Immature natural killer cell (primary cell): Measurements from ENCODE around the gene LRSAM1. TPM values are rescaled to one million over a fixed set of nuclear protein-coding genes. Genes with fewer than 3 reads are reported as not detected.
A peak's percentile ranks its signal among the peaks of the same experiment; 100 is the strongest.

Experiments used
- DNase-seq, 3 donors: peaks; one replicate each; pipeline ENCODE4 v3.0.0; 2022; ENCODE audit warnings: mixed read lengths in 1 of 3
- H3K27ac Mint-ChIP-seq, 6 donors: one replicate each; pipeline ENCODE4 v1.8.0; 2020; ENCODE audit warnings: mixed read lengths in 6 of 6, mild to moderate bottlenecking in 5 of 6, inconsistent platforms in 4 of 6, moderate library complexity in 3 of 6
- H3K27me3 Mint-ChIP-seq, 3 donors: one replicate each; pipeline ENCODE4 v1.8.0; 2020 to 2021; ENCODE audit warnings: low read depth in 3 of 3, mild to moderate bottlenecking in 3 of 3, mixed read lengths in 3 of 3, moderate library complexity in 3 of 3, inconsistent platforms in 1 of 3
- H3K36me3 Mint-ChIP-seq, 3 donors: one replicate each; pipeline ENCODE4 v1.8.0; 2020; ENCODE audit warnings: mixed read lengths in 3 of 3, inconsistent platforms in 2 of 3, mild to moderate bottlenecking in 2 of 3
- H3K4me1 Mint-ChIP-seq, 2 donors: one replicate each; pipeline ENCODE4 v1.8.0; 2020; ENCODE audit warnings: inconsistent platforms in 2 of 2, mild to moderate bottlenecking in 2 of 2, mixed read lengths in 2 of 2, moderate library complexity in 1 of 2
- H3K4me3 Mint-ChIP-seq, 5 donors: one replicate each; pipeline ENCODE4 v1.8.0; 2020; ENCODE audit warnings: mild to moderate bottlenecking in 5 of 5, mixed read lengths in 5 of 5, inconsistent platforms in 3 of 5, moderate library complexity in 3 of 5
- H3K9me3 Mint-ChIP-seq, 6 donors: one replicate each; pipeline ENCODE4 v1.8.0; 2020; ENCODE audit warnings: mild to moderate bottlenecking in 6 of 6, mixed read lengths in 6 of 6, inconsistent platforms in 4 of 6, moderate library complexity in 3 of 6
- polyA plus RNA-seq, 3 donors: library from polyadenylated mRNA; unstranded; fragments of 300-500 nt; fragmentation: Illumina TruSeq; gene quantifications; one replicate each; pipeline ENCODE4 v1.2.3, GENCODE V29; 2021

LRSAM1 gene
- polyA plus RNA-seq, 3 donors from 2014 or later, result 2.7 to 6.4 (median 4.4) TPM

- Mint-ChIP-seq H3K27me3 (peaks cover 0 to 3% (median 0%) of the 10 kb centered on the region in 3 donors), H3K4me3 (no peak overlapping the region), H3K27ac (no peak overlapping the region), H3K9me3 (peaks cover 0 to 18% (median 4%) of the 10 kb centered on the region in 6 donors), H3K36me3 (peaks cover 4 to 9% (median 9%) of the 10 kb centered on the region in 3 donors), H3K4me1 (no peaks in the 10 kb centered on the region)
- DNase-seq, result peak; percentile 12 to 41 (median 19)
Measured at GRCh38 chr9:127525401-127526188, 74.3 kb downstream of the LRSAM1 start.

DNA sequence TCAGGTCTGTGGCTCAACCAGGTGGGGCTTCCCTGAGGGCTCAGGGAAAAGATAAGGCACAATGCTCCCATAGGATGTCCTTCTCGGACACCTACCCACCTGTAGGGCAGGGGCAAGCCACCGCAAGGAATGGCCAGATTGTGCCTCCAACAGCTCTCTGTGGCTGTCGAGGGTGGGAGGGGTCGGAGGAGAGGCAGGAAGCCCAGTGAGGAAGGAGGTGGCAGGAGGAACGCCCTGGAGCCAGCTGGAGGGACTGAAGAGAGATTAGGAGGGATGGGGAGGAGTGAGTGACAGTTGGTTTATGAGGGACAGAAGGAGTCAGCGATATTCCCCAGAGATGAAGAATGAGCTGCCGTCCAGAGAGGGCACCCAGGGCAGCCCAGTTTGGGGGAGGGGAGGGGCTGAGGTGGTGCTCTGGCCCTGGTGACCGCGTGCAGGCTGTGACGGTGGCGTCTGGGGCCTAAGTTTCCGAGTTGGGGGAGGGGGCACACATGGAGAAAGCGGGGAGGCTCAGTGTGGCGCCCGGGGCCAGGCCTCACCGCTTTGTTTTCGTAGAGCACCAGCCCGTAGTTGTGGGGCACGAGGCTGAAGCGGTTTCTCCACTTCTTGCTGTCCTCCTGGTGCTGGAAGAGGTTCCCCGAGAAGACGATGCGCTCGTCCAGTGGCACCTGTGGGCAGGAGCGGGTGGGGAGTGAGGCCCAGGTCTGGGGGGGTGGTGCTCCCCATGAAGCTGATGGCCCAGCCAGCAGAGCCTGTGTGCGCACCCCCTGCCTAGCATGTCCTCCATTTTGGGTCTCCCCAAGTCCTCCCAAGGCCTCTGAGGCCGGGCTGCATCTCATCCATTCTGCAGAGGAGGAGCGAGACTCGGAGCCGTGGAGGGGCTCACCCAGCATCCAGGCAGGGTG, 75.6 kb downstream of the LRSAM1 start:
- no peak overlapping the region for H3K4me3 Mint-ChIP-seq
- no peak for DNase-seq
- H3K27me3 Mint-ChIP-seq, result peaks cover 0 to 3% (median 0%) of the 10 kb centered on the region in 3 donors
- no peak overlapping the region for H3K27ac Mint-ChIP-seq
- H3K36me3 Mint-ChIP-seq, result peaks cover 4 to 9% (median 9%) of the 10 kb centered on the region in 3 donors
- no peaks in the 10 kb centered on the region for H3K4me1 Mint-ChIP-seq
- peaks cover 0 to 18% (median 4%) of the 10 kb centered on the region in 6 donors for H3K9me3 Mint-ChIP-seq

DNA sequence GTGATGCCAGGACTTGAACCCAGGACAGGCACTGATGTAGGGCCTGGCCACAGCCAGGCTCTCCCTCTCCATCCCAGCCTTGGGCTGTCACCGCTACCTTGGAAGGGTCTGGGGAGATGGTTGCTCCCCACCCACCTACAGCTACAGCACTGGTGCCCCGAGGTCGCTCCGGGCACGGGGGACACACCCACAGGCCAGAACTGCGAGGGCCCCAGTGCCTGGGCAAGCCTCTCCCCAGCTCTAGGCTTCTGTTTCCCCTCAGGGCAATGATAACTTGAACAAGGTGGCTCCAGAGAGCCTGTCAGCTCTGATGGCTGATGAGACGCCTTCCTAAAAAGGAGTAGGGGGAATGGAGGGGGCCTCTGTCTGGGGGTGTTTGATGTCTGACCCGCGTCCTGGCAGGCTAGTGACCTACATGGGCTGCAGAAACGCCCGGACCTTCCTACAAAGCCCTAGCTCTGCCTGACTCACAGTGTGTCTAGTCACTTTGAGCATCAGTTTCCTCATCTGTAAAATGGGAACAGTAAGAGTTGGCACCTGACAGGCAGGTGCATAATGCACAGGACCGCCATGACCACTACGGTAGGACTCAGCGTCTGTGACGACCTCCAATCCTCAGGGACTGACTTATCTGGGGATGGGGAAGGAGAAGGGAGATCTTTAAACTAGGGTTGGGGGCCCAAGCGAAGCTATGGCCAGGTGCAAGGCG, 76.4 kb downstream of the LRSAM1 start:
- Mint-ChIP-seq H3K36me3 (peaks cover 4 to 9% (median 8%) of the 10 kb centered on the region in 3 donors), H3K27ac (no peak overlapping the region), H3K4me1 (no peaks in the 10 kb centered on the region), H3K27me3 (peaks cover 0 to 3% (median 0%) of the 10 kb centered on the region in 3 donors), H3K9me3 (peaks cover 0 to 17% (median 4%) of the 10 kb centered on the region in 6 donors), H3K4me3 (no peak overlapping the region)
- DNase-seq, result no peak

GRCh38 chr9:127528422-127529251, 77.3 kb downstream of the LRSAM1 start:
- H3K27ac Mint-ChIP-seq, result peak overlapping the region in 2 of 6 donors; percentile 9 to 47
- no peak for DNase-seq
- H3K4me3 Mint-ChIP-seq, result no peak overlapping the region
- peaks cover 4 to 9% (median 6%) of the 10 kb centered on the region in 3 donors for H3K36me3 Mint-ChIP-seq
- no peaks in the 10 kb centered on the region for H3K4me1 Mint-ChIP-seq
- H3K27me3 Mint-ChIP-seq, result peaks cover 0 to 3% (median 0%) of the 10 kb centered on the region in 3 donors
- H3K9me3 Mint-ChIP-seq, result peaks cover 0 to 11% (median 3%) of the 10 kb centered on the region in 6 donors

GRCh38 chr9:127529671-127530070, 78.4 kb downstream of the LRSAM1 start:
- DNase-seq, result no peak
- Mint-ChIP-seq H3K27ac (no peak overlapping the region), H3K4me3 (no peak overlapping the region), H3K27me3 (peaks cover 0 to 3% (median 0%) of the 10 kb centered on the region in 3 donors), H3K36me3 (peaks cover 4 to 9% (median 6%) of the 10 kb centered on the region in 3 donors), H3K9me3 (peaks cover 0 to 10% (median 3%) of the 10 kb centered on the region in 6 donors), H3K4me1 (no peaks in the 10 kb centered on the region)

GRCh38 chr9:127530206-127530941, 79.1 kb downstream of the LRSAM1 start:
- Mint-ChIP-seq H3K4me3 (no peak overlapping the region), H3K27ac (no peak overlapping the region), H3K9me3 (peaks cover 0 to 4% (median 0%) of the 10 kb centered on the region in 6 donors), H3K27me3 (peaks cover 0 to 3% (median 2%) of the 10 kb centered on the region in 3 donors), H3K4me1 (no peaks in the 10 kb centered on the region), H3K36me3 (peaks cover 0 to 3% (median 0%) of the 10 kb centered on the region in 3 donors)
- no peak for DNase-seq

- DNase-seq, result no peak
- Mint-ChIP-seq H3K9me3 (no peaks in the 10 kb centered on the region), H3K36me3 (no peaks in the 10 kb centered on the region), H3K27ac (no peak overlapping the region), H3K4me3 (no peak overlapping the region), H3K27me3 (peaks cover 0 to 3% (median 2%) of the 10 kb centered on the region in 3 donors), H3K4me1 (no peaks in the 10 kb centered on the region)
Measured at GRCh38 chr9:127531676-127532075, 80.4 kb downstream of the LRSAM1 start.

- H3K27ac Mint-ChIP-seq, result no peak overlapping the region
- no peaks in the 10 kb centered on the region for H3K36me3 Mint-ChIP-seq
- H3K4me1 Mint-ChIP-seq, result no peaks in the 10 kb centered on the region
- peaks cover 0 to 3% (median 2%) of the 10 kb centered on the region in 3 donors for H3K27me3 Mint-ChIP-seq
- no peak overlapping the region for H3K4me3 Mint-ChIP-seq
- H3K9me3 Mint-ChIP-seq, result no peaks in the 10 kb centered on the region
- DNase-seq, result no peak
Measured at GRCh38 chr9:127534250-127534906, 83.1 kb downstream of the LRSAM1 start.

DNA sequence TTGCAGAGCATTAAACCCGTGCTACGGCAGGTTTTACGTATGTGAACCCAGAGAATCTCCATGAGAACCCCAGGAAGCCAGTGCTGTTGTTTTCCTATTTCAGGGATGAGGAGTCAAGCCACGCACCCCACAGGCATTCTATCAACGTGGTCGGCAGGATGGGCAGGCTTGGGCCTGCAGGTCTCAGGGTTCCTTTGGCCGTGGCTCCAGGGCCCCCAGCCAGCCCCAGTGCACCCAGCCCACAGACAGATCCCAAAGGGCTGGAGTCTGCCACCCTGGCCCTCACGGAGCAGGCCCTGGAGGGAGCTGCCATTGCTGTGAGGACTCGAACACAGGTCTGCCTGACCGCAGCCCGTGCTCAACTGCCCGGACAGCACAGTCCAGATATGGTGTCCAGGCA, 83.6 kb downstream of the LRSAM1 start:
- no peaks in the 10 kb centered on the region for H3K36me3 Mint-ChIP-seq
- H3K27me3 Mint-ChIP-seq, result peaks cover 0 to 3% (median 2%) of the 10 kb centered on the region in 3 donors
- no peak overlapping the region for H3K27ac Mint-ChIP-seq
- no peak overlapping the region for H3K4me3 Mint-ChIP-seq
- no peaks in the 10 kb centered on the region for H3K4me1 Mint-ChIP-seq
- DNase-seq, result no peak
- no peaks in the 10 kb centered on the region for H3K9me3 Mint-ChIP-seq

- H3K4me1 Mint-ChIP-seq, result no peaks in the 10 kb centered on the region
- no peaks in the 10 kb centered on the region for H3K36me3 Mint-ChIP-seq
- H3K4me3 Mint-ChIP-seq, result no peak overlapping the region
- H3K27me3 Mint-ChIP-seq, result peaks cover 0 to 2% (median 0%) of the 10 kb centered on the region in 3 donors
- H3K27ac Mint-ChIP-seq, result no peak overlapping the region
- H3K9me3 Mint-ChIP-seq, result no peaks in the 10 kb centered on the region
- no peak for DNase-seq
Measured at GRCh38 chr9:127535396-127535795, 84.1 kb downstream of the LRSAM1 start.

GRCh38 chr9:127535834-127536233, 84.5 kb downstream of the LRSAM1 start:
- no peak overlapping the region for H3K4me3 Mint-ChIP-seq
- H3K27ac Mint-ChIP-seq, result no peak overlapping the region
- DNase-seq, result no peak
- no peaks in the 10 kb centered on the region for H3K9me3 Mint-ChIP-seq
- peaks cover 0 to 2% (median 0%) of the 10 kb centered on the region in 3 donors for H3K27me3 Mint-ChIP-seq
- no peaks in the 10 kb centered on the region for H3K4me1 Mint-ChIP-seq
- no peaks in the 10 kb centered on the region for H3K36me3 Mint-ChIP-seq

DNA sequence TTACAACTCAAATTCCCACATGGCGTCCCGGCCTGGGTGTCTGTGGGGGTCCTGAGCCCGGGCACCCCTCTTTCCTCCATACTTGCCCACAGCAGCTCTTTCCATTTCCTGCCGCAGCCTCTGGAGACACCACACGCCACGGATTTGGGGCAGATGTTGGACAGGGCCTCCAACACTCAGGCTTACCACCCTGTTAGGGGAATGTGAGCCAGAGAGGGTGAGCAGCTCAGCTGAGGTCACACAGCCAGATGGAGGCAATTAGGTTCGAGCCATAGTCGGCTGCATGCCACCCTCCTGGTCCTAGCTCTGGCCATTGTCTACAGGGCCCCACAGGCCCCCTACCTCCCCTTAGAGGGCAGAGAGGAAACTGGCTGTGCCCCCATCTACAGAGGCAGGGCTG, 85.2 kb downstream of the LRSAM1 start:
- DNase-seq, result no peak
- Mint-ChIP-seq H3K36me3 (no peaks in the 10 kb centered on the region), H3K4me3 (no peak overlapping the region), H3K27me3 (peaks cover 0 to 2% (median 0%) of the 10 kb centered on the region in 3 donors), H3K9me3 (no peaks in the 10 kb centered on the region), H3K4me1 (no peaks in the 10 kb centered on the region), H3K27ac (no peak overlapping the region)
